CD4-positive, alpha-beta T cell treated with Interleukin-4 for 1 hour (primary cell): ENCODE data around the gene SMOC1.

Experiments used
- DNase-seq, 2 donors: peaks; one replicate each; pipeline ENCODE4 v3.0.0-alpha.2; 2020 to 2022

Gene SMOC1

DNA sequence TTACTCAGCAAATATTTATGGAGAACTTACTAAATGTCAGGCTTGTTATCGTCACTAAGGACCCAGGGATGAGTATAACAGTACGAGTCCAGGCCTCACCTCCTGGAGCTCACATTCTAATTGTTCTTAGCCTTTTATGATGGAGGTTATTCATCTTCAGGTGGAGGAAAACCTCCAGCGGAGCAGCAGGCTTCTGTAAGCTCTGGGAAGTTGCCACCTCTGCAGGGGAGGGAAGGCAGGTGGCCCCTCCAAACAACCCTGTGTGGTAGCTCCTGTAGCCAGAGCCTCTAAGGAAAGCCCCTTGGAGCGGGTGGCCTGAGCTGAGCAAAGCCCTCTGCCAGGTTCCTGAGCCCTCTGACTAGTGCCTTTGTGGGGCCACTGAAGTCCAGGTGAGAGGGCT is 104.1 kb downstream of the SMOC1 start:
- no peak for DNase-seq

DNA sequence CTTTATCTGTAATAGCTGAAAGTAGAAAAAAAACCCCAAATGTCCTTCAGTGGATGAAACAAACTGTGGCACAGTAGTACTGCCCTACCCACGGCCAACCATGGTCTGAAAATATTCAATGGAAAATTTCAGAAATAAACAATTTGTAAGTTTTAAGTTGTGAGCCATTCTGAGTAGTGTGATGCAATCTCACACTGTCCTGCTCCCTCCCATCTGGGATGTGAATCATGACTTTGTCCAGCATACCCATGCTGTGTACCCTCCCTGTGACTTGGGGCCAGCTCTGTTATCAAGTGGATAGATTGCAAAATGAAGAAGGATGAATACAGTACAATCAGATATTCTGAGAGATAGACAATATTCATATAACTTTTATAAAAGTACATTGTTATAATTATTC is 106.2 kb downstream of the SMOC1 start:
- no peak for DNase-seq

DNA sequence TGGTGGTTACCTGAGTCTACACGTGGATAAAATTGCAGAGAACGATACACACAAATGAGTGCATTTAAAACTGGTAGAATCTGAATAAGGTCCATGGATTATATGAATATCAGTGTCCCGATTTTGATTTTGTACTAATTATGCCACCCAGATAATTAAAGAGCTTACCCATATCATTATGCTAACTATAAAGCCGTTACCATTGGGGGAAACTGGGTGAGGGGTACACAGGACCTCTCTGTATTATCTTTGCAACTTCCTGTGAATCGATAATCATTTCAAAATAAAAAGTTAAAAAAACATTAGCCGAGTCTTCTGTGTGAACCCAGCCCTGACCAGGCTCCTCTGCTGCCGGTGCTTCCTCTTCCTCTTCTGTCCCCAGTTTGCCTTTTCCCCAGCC is 107.1 kb downstream of the SMOC1 start:
- DNase-seq = no peak

DNA sequence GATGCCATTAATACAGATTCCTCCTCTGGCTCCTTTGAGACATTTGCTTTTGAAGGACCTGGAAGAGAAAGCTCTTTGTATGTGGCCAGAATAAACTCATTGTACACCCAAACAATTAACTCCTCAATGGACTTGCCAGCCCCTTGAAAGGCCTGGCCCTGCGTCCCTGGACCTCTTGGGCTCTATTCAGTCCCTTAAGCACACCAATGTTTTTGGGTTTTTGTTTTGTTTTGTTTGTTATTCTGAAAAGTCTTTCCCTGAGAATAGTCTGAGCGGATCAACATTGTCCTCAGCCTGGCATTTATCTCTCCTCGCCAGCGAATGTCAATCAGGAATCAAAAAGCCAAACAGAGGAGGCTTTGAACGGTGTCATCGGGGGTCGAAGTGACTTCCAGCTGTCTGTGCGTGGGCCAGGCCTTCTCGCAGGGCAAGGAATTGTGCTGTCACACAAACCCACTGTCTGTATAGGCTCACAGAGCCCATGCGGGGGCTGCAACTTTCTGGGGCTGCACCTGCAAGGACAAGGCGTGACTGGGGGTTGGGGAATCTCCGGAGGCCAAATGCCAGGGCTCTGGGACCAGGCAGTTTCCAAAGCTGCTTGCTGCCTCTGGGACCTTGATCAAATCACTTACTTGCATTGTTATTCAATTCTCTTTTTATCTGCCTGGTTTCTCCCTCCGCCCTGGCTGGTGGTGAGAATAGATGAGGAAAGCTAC is 108.3 kb downstream of the SMOC1 start:
- no peak for DNase-seq

DNA sequence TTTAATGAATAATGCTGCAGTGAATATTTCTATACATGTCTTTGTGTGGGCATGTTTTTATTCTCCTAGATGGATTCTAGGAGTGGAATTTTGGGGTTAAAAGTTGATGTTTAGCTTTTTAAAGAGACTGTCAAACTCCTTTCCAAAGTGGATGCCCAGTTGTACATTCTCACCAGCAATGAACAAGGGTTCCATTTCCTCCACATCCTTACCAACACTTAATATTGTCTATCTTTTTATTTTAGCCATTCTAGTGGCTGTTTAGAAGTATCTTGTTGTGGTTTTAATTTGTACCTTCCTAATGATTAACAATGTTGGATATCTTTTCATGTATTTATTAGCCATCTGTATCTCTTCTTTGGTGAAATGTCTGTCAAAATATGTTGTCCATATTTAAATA is 109.8 kb downstream of the SMOC1 start:
- DNase-seq = no peak

DNA sequence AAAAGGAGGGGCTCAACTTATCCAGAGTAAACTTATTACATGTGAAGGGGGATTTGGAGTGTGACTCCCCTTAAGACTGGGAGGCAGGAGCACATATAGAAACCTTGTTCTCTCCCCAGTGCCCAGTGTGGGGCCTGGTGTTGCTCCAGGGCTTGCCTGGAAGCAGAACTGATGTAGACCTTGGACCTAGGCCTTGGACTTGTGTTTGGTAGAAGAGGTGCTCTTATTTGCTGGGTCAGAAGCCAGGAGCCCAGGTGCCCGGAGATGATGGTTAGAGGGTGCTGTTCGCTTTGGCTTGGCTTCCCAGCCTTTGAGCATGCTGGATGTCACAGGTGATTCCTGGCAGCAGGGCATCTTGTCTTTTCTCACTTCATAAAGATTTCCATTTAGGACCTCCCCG is 110.4 kb downstream of the SMOC1 start:
- DNase-seq = no peak

DNA sequence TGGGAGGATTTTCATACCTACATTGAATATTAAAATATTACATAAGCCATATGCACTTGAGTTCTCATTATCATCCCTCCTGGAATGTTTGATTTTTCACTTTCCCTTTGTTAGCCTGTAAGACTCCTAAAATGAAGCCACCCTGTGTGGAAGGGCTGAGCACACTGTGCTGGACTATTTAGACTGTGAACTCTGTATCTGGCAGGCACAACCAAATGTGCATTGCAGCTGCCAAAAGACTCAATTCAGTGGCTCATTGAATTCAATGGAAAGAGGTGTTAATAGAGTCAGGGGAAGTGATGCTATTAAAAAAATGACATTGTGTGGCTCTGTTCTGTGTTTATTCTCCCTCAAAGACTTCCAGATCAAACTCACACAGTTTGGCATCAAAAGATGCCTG is 111.1 kb downstream of the SMOC1 start:
- no peak for DNase-seq

DNA sequence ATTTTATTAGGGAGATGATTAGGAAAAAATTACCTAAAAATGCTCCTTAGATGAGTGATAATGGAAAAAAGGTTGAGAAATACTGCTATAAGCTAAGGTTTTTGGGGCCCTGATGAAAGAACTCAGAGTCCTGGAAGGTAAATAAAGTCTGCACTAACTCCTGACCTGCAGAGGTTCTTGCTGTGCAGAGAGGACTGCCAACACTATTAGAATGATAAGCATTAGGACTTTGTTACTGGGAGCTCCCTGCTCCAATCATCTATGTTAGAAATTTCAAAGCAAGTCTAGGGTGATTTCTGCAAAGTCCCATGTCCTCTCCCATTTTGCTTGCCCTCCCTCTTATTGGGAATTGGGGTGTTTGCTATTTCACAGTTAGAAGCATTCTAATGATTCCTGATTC is 112.2 kb downstream of the SMOC1 start:
- no peak for DNase-seq

DNA sequence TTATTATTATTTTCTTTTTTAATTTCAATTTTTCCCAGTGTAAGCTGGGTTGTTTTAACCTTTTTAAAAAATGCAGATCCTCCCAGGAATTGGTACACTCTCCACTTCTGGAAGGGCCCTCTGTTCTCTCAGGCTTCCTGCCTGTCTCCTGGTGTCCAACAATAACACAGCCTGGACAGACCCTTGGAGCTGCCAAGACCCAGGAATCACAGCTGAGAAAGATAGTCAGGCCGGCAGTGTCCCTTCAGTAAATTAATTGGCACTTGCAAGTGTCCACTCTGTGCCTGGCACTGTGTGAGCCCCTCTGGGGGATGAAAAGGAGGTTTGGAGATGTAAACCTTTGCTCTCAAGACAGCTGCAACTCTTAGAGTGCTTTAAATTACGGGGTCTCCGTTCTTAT is 113.3 kb downstream of the SMOC1 start:
- DNase-seq = no peak

DNA sequence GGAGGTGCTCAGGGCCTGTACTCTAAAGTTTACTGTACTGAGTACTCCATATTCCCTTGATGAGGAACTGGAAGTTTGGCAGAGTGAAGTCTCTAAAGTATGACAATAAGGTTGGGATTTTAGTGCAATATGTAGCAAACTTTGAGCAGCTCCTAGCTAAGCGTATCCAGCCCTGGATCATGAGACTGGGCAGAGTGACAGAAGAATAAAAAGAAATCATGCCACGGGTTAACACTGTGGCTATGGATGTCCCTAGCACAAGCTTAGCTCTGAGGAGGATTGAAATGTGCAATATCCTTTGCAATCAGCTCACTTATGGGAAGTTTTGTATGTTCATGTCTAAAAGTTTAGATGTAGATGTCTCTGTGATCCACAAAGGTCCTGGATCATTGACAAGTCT is 114.1 kb downstream of the SMOC1 start:
- no peak for DNase-seq

DNA sequence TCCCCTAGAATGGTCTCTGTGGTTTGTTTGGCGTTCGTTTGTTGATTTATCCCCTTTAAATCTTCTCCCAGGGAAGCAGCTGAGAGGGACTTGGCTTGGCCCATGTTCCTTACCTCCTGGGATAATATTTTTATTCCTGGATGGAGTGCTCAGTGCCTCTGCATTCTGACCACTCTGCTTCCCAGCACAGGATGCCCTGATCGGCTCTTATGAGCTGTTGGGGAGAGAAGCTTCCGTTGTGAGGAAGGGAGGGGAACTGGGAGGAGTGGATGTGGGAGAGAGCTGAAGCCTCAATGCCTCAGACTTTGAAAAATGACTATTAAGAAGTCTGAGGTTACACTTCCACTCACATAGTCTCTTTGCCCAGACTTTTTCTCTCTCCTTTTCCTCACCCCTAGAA is 114.8 kb downstream of the SMOC1 start:
- no peak for DNase-seq

DNA sequence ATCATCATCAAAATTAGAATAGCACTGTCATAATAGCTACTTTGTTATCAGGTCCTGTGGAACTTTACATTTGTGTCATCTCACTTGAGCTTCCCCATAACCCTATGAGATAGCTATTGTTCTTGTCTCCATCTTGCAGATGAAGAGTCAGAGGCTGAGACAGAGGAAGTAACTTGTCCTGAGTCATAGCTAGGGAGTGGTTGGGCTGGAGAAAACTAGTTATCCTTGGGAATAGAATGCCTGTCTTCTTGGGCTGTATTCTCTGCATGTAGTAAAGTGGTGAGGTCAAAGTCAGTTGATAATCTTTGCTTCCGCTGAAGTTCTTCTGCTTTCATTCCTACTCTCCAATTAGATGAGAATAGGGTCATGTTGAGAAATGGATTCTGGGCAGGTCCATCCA is 117.0 kb downstream of the SMOC1 start:
- no peak for DNase-seq

DNA sequence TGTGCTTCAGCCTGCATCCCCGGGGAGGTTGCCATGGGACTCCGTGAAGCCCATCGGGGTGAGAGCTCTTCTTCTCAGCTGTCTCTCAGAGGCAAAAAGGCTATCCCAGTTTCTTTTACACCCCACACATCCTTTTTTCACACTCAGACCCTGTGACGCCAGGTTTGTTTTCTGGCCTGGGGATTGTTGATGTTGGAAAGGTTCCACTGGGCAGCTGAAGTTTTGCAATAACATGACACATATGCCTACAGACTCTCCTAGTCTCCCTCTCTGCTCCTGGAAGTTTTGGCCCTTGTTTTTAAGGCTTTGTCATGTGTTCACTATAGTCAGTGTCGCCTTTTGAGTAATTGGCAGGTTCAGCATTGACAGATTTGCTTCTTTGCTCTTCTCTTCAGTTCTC is 118.6 kb downstream of the SMOC1 start:
- DNase-seq = no peak

DNA sequence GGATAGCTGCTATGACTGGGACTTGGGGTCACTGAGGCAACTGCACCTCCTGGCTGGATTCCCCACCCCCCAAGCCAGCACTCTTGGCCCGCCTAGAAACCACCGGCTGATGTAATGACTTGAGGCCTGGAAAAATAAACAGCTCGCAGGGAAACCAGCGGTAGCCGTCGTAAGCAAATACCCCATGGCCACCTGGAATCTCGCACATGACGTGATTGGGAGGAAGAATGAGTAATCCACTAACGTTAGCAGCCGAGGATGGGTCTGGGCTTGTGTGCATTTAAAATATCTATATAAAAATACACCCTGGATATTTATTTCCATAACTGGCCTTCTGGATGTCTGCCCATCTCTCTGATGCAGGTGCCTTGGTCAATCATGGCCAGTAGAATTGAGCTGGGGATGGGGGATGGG is 120.1 kb downstream of the SMOC1 start:
- no peak for DNase-seq

DNA sequence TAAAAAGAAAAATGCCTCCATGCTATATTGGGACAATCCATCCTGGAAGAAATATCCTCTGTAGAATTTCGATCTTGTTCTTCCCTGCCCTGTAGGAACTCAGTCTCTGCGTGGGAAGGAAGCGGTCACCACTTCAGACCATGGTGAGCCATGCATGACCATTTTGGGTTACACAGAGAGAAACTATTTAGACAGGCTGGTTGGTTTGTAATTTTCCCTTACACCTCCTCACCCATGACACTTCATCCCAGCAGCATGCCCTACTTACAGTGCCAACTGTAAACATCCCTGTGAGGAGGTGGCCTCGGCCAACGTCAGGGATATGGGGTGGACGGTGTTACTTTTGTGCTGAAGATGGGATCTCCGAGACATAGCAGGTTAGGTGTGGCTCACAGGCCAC is 121.4 kb downstream of the SMOC1 start:
- DNase-seq = no peak

DNA sequence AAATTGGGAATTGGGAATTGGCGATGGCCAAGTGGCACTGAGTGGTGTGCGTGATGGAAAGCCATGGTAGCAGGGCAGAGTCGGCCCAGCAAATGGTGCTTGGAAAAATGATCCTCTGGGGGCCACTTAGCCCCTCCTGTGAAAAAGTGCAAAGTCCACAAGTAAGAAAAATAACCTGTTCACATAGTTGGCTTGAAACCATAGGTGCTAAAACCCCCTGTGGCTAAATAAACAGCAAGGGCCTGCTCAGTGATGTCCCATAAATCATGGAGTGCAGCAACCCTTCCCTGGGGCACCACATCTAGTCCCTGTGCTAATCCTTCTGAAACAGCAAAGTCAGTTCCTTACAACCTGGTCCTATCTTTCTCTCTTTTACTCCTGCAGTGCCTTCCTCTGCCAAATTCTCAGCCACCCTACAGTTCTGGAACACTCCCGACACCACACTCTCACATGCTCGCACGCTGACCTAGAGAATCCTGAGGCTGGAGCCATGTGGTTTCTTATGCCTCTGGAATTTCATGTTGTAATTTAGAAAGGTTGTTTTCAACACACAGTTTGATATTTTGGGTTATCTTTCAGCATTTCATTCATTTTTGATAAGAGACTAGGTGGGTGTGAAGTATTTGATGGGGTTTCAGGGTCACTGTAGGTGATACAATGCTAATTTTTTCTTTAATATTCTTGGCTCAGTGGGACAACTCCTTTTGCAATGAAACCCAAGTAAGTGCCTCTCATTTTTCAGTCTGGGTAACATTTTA is 123.6 kb downstream of the SMOC1 start:
- no peak for DNase-seq

DNA sequence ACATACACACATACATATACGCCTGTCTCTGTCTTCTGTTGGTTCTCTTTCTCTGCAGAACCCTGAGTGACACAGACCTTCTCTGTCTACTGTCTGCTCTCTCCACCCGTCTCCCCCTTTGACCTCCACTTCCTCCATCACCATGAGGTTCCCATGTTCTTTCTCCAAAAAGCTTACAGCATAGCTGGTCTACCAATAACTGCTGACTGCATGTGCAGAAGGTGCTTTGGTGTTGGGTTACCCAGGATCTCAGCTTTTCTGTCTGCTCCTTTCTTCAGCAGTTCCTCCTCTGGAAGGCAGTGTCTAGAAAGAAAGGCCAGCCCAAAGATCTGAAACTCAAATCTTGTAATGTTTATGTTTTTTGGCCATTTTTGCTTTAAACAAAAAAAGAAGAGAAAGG is 125.6 kb downstream of the SMOC1 start:
- no peak for DNase-seq

DNA sequence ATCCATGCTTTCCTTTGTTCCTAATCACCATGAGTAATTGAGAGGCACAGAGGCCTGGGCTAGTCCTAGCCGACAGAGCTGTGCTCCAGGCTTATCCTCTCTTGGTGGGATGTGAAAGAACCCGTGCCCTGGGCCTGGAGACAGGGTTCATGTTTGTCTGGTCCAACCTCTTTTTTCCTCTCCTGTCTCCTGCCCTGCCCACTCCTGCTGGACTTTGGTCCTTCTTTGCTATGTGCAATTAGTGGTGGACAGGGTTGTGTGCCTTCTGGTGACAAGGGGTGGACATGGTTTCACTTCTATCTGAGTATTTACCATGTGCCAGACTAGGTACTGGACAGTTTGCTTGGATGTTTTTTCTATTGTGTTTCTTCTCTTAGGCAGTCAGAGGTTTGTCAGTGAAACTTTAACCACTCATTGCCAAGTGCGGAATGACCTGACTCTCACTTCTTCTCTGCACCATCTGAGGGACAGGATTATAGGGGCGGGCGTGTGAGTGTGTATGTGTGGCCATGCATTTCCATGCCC is 126.1 kb downstream of the SMOC1 start:
- no peak for DNase-seq

DNA sequence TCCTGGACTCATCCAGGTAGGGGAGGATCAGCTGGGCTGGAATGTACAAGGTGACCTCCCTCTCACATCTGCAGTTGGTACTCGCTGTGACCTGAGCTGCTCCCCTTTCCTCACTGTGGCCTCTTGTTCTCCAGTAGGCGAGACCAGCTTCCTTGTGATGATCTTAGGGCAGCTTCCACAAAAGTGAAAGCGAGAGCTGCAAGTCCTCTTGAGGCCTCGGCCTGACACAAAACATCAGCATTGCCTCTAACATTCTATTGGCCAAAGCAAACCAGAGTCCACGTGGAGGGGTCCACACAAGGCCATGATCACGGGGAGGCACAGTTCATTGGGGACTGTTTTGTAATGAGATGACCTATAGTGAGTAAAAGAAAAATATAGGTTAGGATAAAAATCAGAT is 127.5 kb downstream of the SMOC1 start:
- DNase-seq = no peak

DNA sequence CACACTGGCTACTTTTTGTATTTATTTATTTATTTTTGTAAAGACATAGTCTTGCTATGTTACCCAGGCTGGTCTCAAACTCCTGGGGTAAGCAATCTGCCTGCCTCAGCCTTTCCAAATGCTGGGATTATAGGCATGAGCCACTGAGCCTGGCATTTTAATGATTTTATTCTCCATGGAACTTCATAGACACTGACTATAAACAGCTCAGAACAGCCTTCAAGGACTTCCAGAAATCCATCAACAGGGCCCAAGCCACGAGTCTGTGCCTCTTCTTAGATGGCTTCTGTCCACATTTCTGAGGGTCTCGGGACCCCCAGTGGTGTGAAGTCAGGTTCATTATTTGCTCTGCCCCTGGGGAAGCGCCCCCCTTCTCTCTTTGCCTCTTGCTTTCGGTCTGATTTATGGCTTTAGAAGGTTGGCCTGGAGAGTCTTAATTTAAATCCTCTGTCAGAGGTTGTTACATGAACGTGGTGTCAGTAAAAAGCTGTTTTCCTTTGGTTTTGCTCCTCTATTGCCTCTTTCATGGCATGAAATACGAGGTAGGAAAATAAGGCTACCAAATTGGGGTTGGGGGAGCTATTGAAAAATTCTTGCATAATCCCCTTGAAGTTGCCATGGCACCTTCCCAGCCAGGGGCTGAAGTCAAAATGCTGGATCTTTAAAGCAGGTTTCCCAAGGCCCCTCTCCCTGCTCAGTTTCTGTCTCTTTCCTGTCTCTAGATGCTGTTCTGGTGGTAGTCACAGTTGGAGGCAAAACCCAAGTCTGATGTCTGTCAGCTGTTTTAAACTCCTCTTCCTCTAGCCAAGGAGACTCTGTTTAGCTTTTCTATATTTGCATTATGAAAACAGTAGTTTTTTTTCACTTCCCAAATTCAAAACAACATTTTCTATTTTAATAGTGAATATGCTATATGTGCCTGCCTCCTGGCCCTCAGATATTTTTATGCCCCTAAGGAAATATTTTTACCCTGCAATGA is 129.4 kb downstream of the SMOC1 start:
- DNase-seq = no peak

DNA sequence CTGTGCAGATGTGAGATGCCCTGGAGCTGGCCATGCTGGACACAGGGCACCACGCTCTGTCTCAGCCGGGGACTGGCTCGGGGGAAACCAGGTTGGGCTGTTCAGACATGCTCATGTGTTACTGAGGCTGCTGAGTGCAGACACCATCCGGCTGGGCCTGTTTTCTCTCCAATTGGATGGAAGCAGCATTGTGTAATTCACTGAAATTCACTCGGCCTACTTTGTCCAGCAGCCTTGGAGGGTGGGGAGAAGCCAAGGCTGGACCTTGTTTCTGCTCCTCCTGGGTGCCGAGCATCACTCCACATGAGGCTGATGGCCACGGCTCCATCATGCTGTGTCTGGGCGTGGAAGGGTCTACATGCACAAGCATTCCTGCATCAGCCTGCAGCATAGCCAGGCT is 130.7 kb downstream of the SMOC1 start:
- no peak for DNase-seq

DNA sequence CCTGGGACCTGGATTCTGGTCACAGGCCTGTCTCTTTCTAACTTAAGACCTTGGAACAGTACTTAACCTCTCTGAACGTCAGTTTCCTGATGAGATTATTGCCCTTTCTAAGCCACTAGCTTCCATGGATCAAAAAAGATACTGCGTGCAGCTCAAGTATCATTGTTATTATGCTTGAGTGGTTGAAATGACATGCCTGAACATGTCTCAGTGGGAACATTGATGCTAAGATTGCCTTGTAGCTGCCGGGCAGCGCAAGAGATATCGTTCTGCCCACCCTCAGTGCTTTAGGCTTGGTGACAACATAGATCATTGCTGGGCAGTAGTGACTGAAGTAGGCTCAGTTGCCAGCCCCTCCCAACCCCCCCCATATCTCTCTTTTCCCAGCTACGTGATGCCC is 131.9 kb downstream of the SMOC1 start:
- DNase-seq = no peak

DNA sequence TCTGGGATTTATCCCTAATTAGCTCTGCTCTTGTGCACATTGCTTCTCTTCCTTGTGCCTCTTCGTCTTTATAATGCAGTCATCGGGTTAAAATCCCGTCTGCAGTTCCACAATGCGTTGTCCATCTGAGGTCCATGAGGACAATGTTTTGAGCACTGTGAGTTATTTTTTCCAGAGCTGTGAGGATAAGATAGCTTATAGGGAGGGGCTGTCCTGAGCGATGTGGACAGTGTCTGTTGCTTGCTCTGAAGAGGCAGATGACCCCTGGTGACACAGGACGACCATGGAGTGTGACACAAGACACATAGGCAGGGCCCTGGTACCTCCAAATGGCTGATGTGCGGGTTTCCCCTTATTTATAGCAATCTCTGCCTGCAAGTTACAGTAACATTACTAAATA is 132.5 kb downstream of the SMOC1 start:
- DNase-seq = no peak
